Subcutaneous abdominal adipose tissue (tissue), 5 donors: ENCODE results near the gene FBXL17.

Source experiments
- H3K27ac ChIP-seq: one replicate; pipeline ENCODE4 v1.7.0; 2013; ENCODE audit warnings: low read depth, mild to moderate bottlenecking, inconsistent platforms, low read length, moderate library complexity
- H3K27me3 ChIP-seq, 5 donors: one replicate each; pipeline ENCODE4 v1.7.0; 2013; ENCODE audit warnings: low read length in 5 of 5, inconsistent platforms in 1 of 5; ENCODE audit not compliant: control insufficient read depth in 5 of 5, insufficient read depth in 4 of 5
- H3K36me3 ChIP-seq, 5 donors: one replicate each; pipeline ENCODE4 v1.7.0; 2013; ENCODE audit warnings: low read length in 5 of 5; ENCODE audit not compliant: control insufficient read depth in 5 of 5, insufficient read depth in 5 of 5
- H3K4me1 ChIP-seq, 5 donors: one replicate each; pipeline ENCODE4 v1.7.0; 2013; ENCODE audit warnings: low read length in 5 of 5, mild to moderate bottlenecking in 3 of 5, moderate library complexity in 1 of 5; ENCODE audit not compliant: control insufficient read depth in 5 of 5, insufficient read depth in 5 of 5
- H3K4me3 ChIP-seq, 5 donors: one replicate each; pipeline ENCODE4 v1.7.0; 2013; ENCODE audit warnings: low read length in 5 of 5, low read depth in 1 of 5
- H3K9ac ChIP-seq, 5 donors: one replicate each; pipeline ENCODE4 v1.7.0; 2013; ENCODE audit warnings: low read length in 5 of 5, mild to moderate bottlenecking in 4 of 5, moderate library complexity in 3 of 5
- H3K9me3 ChIP-seq, 5 donors: one replicate each; pipeline ENCODE4 v1.7.0; 2013; ENCODE audit warnings: low read length in 5 of 5; ENCODE audit not compliant: control insufficient read depth in 5 of 5
- donor health status: healthy.
- donor health status: healthy.
- donor health status: healthy.
- donor health status: healthy.
- donor health status: healthy.

FBXL17 gene

GRCh38 chr5:107876906-107877305, 505.0 kb downstream of the FBXL17 start:
- no peaks in the 10 kb centered on the region for H3K9me3 ChIP-seq
- H3K4me3 ChIP-seq = no peak overlapping the region
- H3K9ac ChIP-seq = no peak overlapping the region
- H3K36me3 ChIP-seq = peaks cover 0 to 7% (median 4%) of the 10 kb centered on the region in 5 donors
- no peaks in the 10 kb centered on the region for H3K4me1 ChIP-seq
- no peak overlapping the region for H3K27ac ChIP-seq
- no peaks in the 10 kb centered on the region for H3K27me3 ChIP-seq

GRCh38 chr5:107876261-107876660, 505.6 kb downstream of the FBXL17 start:
- no peak overlapping the region for H3K27ac ChIP-seq
- H3K9me3 ChIP-seq = no peaks in the 10 kb centered on the region
- H3K4me3 ChIP-seq = no peak overlapping the region
- no peaks in the 10 kb centered on the region for H3K4me1 ChIP-seq
- H3K36me3 ChIP-seq = peaks cover 0 to 7% (median 4%) of the 10 kb centered on the region in 5 donors
- H3K9ac ChIP-seq = no peak overlapping the region
- H3K27me3 ChIP-seq = no peaks in the 10 kb centered on the region

- Histone ChIP-seq H3K36me3 (peaks cover 0 to 7% (median 3%) of the 10 kb centered on the region in 5 donors), H3K9ac (no peak overlapping the region), H3K9me3 (no peaks in the 10 kb centered on the region), H3K4me1 (no peaks in the 10 kb centered on the region), H3K27me3 (no peaks in the 10 kb centered on the region), H3K27ac (no peak overlapping the region), H3K4me3 (no peak overlapping the region)
Measured at GRCh38 chr5:107875833-107876232, 506.1 kb downstream of the FBXL17 start.

GRCh38 chr5:107874795-107875194, 507.1 kb downstream of the FBXL17 start:
- no peaks in the 10 kb centered on the region for H3K27me3 ChIP-seq
- no peak overlapping the region for H3K4me3 ChIP-seq
- peaks cover 0 to 4% (median 3%) of the 10 kb centered on the region in 5 donors for H3K36me3 ChIP-seq
- H3K9me3 ChIP-seq = no peaks in the 10 kb centered on the region
- H3K27ac ChIP-seq = no peak overlapping the region
- no peak overlapping the region for H3K9ac ChIP-seq
- H3K4me1 ChIP-seq = no peaks in the 10 kb centered on the region

- H3K9ac ChIP-seq = no peak overlapping the region
- H3K9me3 ChIP-seq = no peaks in the 10 kb centered on the region
- no peaks in the 10 kb centered on the region for H3K4me1 ChIP-seq
- H3K27me3 ChIP-seq = no peaks in the 10 kb centered on the region
- H3K36me3 ChIP-seq = peaks cover 0 to 5% (median 0%) of the 10 kb centered on the region in 5 donors
- no peak overlapping the region for H3K4me3 ChIP-seq
- H3K27ac ChIP-seq = no peak overlapping the region
Measured at GRCh38 chr5:107873877-107874276, 508.0 kb downstream of the FBXL17 start.

- Histone ChIP-seq H3K4me1 (no peaks in the 10 kb centered on the region), H3K4me3 (no peak overlapping the region), H3K9ac (no peak overlapping the region), H3K9me3 (no peaks in the 10 kb centered on the region), H3K36me3 (peaks cover 0 to 3% (median 0%) of the 10 kb centered on the region in 5 donors), H3K27me3 (no peaks in the 10 kb centered on the region), H3K27ac (no peak overlapping the region)
Measured at GRCh38 chr5:107871023-107871422, 510.9 kb downstream of the FBXL17 start.

GRCh38 chr5:107869438-107870115, 512.3 kb downstream of the FBXL17 start:
- peaks cover 0 to 3% (median 2%) of the 10 kb centered on the region in 5 donors for H3K36me3 ChIP-seq
- no peak overlapping the region for H3K27ac ChIP-seq
- no peak overlapping the region for H3K4me3 ChIP-seq
- H3K9ac ChIP-seq = no peak overlapping the region
- H3K9me3 ChIP-seq = no peaks in the 10 kb centered on the region
- no peaks in the 10 kb centered on the region for H3K4me1 ChIP-seq
- no peaks in the 10 kb centered on the region for H3K27me3 ChIP-seq

- no peak overlapping the region for H3K27ac ChIP-seq
- no peaks in the 10 kb centered on the region for H3K27me3 ChIP-seq
- no peak overlapping the region for H3K9ac ChIP-seq
- no peaks in the 10 kb centered on the region for H3K9me3 ChIP-seq
- H3K4me1 ChIP-seq = no peaks in the 10 kb centered on the region
- H3K4me3 ChIP-seq = no peak overlapping the region
- peaks cover 0 to 3% (median 2%) of the 10 kb centered on the region in 5 donors for H3K36me3 ChIP-seq
Measured at GRCh38 chr5:107868650-107869409, 513.1 kb downstream of the FBXL17 start.

- Histone ChIP-seq H3K9ac (no peak overlapping the region), H3K4me3 (no peak overlapping the region), H3K27ac (no peak overlapping the region)
Measured at GRCh38 chr5:107867266-107867665, 514.6 kb downstream of the FBXL17 start.

GRCh38 chr5:107864793-107865192, 517.1 kb downstream of the FBXL17 start:
- no peak overlapping the region for H3K9ac ChIP-seq

More at GRCh38 chr5:107867266-107867665, 514.6 kb downstream of the FBXL17 start:
- H3K9me3 ChIP-seq = no peaks in the 10 kb centered on the region
- H3K27me3 ChIP-seq = no peaks in the 10 kb centered on the region
- peaks cover 0 to 3% (median 2%) of the 10 kb centered on the region in 5 donors for H3K36me3 ChIP-seq
- H3K4me1 ChIP-seq = no peaks in the 10 kb centered on the region

More at GRCh38 chr5:107864793-107865192, 517.1 kb downstream of the FBXL17 start:
- peaks cover 3 to 11% (median 8%) of the 10 kb centered on the region in 5 donors for H3K36me3 ChIP-seq
- H3K4me3 ChIP-seq = no peak overlapping the region
- H3K27ac ChIP-seq = no peak overlapping the region
- H3K4me1 ChIP-seq = no peaks in the 10 kb centered on the region
- no peaks in the 10 kb centered on the region for H3K9me3 ChIP-seq
- H3K27me3 ChIP-seq = no peaks in the 10 kb centered on the region
